Measurements from ENCODE around the gene LRBA.
A peak's percentile ranks its signal among the peaks of the same experiment; 100 is the strongest.
"Not testable (repeated sequence)": the region's sequence is repeated elsewhere in the genome, so short reads cannot be mapped to it uniquely, and the experiment has no call there.

LRBA gene, protein sequence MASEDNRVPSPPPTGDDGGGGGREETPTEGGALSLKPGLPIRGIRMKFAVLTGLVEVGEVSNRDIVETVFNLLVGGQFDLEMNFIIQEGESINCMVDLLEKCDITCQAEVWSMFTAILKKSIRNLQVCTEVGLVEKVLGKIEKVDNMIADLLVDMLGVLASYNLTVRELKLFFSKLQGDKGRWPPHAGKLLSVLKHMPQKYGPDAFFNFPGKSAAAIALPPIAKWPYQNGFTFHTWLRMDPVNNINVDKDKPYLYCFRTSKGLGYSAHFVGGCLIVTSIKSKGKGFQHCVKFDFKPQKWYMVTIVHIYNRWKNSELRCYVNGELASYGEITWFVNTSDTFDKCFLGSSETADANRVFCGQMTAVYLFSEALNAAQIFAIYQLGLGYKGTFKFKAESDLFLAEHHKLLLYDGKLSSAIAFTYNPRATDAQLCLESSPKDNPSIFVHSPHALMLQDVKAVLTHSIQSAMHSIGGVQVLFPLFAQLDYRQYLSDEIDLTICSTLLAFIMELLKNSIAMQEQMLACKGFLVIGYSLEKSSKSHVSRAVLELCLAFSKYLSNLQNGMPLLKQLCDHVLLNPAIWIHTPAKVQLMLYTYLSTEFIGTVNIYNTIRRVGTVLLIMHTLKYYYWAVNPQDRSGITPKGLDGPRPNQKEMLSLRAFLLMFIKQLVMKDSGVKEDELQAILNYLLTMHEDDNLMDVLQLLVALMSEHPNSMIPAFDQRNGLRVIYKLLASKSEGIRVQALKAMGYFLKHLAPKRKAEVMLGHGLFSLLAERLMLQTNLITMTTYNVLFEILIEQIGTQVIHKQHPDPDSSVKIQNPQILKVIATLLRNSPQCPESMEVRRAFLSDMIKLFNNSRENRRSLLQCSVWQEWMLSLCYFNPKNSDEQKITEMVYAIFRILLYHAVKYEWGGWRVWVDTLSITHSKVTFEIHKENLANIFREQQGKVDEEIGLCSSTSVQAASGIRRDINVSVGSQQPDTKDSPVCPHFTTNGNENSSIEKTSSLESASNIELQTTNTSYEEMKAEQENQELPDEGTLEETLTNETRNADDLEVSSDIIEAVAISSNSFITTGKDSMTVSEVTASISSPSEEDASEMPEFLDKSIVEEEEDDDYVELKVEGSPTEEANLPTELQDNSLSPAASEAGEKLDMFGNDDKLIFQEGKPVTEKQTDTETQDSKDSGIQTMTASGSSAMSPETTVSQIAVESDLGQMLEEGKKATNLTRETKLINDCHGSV (N-terminal part only)

DNA sequence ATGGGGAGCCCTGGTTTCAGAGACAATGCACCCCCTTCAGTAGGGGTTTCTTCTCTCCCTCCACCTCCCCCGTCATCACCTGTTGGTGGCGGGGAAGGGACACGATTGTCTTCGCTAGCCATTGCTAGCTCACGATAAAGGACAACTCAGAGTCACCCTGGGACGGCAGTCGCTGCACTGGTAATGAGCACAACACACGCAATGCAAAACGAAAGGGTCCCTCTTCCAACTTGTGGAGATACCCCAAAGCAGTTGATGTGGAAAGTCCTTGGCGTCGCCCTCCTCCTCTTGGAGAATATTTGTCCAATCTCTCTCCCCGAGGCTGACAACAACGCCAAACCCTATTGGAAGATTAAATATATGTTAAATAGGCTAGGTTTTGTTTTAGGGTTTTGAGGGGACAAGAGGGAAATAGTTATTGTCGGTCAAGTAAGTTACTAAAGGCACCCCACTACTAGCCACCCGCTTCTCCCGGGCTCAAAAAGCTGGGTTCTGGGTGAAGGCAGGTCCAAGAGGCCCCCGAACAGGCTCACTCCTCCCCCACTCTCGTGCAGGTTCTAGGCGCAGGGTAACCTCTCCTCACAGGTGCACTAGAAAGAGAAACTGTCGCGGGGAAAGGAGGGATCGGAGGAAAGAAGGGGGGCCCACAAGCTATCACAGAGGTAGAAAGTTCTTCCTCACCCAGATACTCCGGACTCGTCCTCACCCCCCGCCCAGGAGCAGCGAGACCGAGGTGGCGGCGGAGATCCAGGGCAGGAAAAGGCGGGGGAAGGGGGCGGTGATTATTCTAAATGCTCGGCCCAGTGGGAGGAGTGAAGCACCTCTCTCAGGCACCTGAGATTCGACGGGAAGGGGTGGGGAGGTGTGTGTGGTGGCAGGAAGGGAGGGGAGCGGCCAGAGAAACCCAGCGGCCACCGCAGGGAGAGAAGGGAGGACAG lies at the start of gene LRBA:
Gene LRBA, minus strand, starts transcription at position 764 of the 938 bp plus-strand sequence. Its CDS starts 642 bp downstream, at position 122.
- peak; percentile 35 for DNase-seq

DNA sequence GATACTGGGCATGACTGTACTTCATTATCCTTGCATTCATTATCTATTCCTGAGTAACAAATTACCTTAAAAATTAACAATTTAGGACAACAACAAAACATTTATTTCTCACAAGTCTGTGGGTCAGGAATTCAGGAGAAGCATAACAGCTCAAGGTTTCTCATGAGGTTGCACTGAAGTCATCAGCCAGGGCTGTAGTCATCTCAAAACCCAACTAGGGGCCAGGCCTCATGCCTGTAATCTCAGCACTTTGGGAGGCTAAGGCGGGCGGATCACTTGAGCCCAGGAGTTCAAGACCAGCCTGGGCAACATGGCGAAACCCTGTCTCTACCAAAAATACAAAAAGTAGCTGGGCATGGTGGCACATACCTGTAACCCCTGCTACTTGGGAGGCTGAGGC lies 48.1 kb upstream of the LRBA start:
- DNase-seq: not testable (repeated sequence)

DNA sequence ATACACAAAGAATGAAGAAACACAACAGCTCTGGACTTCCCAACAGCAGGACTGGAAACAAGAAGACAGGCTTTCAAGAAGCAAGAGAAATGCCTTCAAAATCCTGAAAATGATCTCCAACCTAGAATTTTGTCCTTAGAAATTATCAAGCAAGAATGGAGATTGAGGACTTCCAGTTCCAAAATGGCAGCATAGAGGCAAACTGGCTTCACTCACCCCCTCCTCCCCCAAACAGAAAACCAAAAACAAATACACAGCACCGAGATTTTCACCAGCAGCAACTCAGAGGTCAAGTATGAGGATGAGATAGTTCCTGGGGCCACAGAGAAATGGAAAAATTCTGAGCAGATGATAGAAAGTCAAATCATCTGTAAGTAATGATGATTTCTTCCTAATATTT lies 40.5 kb upstream of the LRBA start:
- no peak for DNase-seq

DNA sequence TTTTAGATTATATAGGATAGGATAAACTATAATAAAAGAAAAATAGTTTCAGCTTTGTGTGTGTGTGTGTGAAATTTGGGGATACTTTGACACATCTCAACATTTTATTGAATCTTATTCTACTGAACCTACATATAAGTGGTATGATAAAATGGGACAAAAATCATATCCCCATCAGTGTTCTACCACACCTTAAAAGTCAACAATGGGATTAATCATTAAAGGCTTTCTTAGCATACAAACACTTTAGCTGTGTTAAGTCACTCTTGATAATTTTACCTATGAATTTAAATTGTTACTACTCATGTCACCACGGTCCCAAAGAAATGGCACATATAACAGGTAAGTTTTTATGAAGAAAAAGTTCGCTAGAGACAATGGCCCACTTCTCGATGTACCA lies 37.7 kb upstream of the LRBA start:
- DNase-seq: no peak

DNA sequence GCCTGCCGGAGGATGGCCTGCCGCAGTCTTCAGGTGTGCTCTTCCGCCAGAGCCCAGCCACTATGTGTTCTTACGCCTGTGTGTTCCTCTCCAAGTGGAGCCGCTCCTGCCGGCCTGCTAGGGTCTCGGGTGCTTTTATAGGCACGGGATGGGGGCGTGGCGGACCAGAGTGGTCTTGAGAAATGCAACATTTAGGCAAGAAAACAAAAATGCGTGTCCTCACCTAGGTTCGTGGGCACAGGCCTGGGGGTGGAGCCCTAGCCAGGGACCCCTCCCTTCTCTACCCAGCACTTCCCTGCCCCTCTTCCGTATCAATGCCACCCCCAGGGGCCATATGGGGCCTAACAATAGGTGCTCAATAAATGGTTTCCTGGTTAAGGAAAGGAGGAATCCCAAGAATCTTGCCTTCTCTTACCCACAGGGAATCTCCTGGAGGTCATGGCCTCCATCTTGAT lies 34.4 kb upstream of the LRBA start:
- DNase-seq: no peak

DNA sequence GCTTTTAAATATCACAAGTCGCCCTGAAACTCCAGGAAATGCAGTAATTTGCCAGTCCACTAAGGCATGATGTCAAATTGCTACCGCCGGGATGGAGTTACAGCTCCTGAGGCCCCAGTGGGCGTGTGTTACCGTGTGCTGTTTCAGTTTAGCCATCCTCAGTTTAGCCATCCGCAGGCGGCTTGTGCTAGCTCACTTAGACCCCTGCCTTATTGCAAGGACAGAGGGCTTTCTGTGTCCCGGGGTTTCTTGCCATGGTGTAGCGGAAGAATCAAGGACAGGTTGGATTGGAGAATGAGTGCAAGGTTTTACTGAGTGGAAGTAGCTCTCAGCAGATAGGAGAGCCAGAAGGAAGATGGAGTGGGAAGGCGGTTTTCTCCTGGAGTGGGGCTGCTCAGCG lies 33.8 kb upstream of the LRBA start:
- no peak for DNase-seq

DNA sequence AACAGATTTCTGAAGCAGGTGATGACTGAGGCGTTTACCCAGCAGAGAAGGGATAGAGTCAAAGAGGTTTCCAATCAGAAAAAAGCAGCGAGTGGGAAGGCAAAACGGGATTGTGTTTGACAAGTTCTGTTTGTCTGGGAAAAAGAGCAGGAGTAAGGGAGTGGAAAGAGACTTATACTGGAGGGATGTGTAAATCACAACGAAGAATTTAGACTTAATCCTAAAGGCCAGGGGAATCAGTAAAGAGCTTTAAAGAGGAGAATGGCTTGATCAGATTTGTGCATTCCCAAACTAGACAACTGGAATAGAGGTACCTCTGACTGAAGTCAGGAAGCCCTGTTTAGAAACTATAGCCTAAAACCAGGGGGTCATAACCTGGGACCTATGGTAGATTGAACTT lies 31.5 kb upstream of the LRBA start:
- no peak for DNase-seq

DNA sequence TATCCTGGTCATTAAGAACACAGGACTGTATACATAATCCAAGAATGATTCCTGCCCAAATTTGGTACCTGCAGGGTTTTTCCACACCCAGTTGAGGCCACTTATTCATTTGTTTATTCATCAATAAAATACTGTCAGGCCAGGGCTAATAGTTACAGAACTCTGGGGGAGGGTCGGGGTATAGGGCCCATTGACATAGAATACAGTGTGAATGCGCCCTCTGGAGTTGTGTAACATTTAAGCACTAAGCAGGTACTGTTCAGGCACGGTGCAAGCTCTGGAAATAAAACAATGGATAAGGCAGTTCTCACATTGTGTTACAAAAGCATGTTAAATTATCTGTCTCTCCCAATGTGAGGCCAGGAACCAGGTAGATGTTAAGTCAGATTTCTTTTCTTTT lies 30.8 kb upstream of the LRBA start:
- DNase-seq: no peak

DNA sequence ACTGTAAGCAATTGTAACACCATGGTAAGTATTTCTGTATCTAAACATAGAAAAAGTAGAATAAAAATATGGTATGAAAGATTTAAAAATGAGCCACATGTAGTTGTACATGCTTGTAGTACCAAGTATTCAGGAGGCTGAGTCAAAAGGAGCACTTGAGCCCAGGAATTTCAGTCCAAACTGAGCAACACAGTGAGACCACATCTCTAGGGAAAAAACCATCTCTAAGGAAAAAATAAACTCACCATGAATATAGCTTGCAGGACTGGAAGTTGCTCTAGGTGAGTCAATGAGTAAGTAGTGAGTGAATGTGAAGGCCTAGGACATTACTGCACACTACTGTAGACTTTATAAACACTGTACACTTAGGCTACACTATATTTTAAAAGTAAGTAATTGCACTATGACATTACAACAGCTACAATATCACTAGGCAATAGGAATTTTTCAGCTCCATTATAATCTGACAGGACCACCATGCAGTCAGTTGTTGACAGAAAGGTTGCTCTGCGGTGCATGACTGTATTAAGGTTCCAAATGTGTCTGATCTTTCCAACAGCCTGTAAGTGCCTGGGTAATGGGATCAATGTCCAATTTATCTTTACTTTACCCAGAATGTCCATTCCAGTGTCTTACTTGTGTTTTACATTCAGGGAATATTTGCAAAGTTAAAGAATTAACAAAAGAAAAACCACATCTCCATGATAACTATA lies 28.9 kb upstream of the LRBA start:
- no peak for DNase-seq

DNA sequence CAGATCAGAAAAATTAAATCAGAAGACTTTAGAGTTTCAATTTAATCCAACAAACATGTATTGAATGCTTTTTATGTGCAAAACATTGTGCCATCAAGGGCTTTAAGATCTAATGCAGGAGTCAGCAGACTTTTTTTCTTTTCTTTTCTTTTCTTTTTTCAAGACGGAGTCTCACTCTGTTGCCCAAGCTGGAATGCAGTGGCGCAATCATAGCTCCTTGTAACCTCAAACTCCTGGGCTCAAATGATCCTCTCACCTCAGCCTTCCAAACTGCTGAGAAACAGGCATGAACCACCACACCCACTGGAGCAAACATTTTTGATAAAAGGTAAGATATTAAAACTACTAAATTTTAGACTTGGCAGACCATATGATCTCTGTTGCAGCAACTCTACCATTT lies 24.6 kb upstream of the LRBA start:
- no peak for DNase-seq

DNA sequence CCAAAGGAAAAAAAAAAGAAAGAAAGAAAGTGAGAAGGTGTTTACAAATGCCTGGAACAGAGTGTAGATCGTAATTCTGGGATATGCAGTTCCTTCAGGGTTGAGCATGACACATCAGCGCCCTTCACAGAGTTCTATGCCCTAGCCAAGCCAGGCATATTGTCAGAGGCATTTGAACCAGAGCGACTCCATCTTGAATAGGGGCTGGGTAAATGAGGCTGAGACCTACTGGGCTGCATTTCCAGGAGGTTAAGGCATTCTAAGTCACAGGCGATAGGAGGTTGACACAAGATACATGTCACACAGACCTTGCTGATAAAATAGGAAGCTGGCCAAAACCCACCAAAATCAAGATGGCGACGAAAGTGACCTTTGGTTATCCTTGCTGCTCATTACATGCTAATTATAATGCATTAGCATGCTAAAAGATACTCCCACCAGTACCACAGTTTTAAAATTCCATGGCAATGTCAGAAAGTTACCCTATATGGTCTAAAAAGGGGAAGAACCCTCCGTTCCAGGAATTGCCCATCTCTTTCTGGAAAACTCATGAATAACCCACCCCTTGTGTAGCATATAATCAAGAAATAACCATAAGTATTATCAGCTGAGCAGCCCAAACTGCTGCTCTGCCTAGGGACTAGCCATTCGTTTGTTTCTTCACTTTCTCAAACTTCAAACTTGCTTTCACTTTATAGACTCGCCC lies 23.5 kb upstream of the LRBA start:
- no peak for DNase-seq

DNA sequence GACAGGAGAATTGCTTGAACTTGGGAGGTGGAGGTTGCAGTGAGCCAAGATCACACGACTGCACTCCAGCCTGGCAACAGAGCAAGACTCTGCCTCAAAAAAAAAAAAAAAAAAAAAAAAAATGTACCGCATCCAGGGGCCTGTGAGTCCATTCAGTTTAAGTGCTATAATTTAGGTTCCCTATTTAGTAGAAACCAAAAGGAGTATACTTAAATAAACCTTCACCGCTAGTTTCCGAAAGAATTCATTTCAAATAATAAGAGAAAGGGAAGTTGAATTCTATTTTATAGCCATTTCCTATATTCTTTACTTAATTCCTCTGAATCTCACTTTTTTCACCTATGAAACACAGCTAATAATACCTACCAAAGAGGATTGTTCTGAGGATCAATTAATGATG lies 20.8 kb upstream of the LRBA start:
- DNase-seq: peak; percentile 13

DNA sequence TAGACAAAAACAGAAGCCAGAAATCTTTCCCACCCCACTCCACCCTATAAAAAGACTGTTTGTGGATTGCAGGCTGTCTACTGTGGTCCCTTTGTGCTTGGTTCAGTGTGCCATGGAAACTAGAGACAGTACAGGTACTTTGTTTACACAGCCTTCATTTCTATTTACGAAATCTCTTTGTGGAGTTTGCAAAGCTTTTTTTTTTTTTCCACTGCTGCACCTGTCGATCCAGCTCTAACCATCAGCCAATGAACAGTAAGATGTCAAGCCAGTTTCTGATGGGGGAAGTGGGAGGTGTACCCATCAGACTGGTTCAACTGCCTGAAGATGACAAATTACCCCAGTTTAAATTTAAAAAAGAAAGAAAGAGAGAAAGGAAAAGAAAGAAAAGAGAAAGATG lies 20.2 kb upstream of the LRBA start:
- no peak for DNase-seq

DNA sequence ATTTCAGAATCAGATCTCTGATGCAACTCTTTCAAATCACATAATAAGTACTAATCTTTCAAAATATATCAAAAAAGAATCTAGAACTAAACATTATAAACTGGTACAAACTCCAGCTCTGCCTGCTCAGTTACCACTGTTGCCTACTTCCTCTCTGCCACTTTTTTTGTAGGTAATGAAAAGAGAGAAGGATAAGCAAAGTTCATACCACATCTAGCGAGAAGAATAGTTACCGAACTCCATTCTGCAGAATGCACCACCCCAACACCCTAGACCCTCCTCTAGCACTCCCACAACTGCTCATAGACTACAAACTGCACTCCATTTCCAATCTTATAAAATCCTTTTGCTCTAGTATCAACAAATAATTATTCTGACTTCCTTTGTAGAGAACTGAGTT lies 19.7 kb upstream of the LRBA start:
- DNase-seq: no peak

DNA sequence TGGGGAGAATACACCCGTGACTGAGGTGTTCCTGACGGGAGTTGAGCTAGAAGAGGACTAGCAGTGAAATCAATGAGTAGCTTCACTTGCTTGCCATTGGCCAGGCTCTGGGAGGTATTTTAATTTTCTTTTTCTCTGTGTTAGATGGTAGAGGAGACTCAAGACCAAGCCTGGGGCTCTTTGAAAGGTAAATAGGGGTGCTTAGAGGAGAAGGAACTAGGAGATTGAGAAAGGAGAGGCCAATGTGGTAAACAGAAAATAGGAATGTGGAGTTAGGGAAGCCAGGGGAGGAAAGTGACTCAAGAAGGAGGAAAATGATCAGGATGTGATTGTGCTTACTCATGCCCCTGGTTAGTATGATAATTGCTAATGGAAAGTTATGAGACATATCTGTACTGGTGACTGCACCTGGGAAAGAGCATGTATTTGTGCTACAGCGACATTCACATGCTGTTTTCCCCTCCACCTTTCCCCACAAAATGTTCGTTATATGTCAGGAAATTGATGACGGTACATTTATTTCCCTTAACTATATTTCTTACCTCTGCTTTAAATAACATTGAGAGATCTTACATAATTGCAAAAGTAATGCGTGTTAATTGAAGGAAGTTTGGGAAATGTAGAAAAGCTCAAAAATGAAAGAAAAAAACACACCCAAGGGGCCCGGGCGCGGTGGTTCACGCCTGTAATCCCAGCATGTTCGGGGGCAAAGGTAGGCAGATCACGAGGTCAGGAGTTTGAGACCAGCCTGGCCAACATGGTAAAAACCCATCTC lies 16.9 kb upstream of the LRBA start:
- no peak for DNase-seq

DNA sequence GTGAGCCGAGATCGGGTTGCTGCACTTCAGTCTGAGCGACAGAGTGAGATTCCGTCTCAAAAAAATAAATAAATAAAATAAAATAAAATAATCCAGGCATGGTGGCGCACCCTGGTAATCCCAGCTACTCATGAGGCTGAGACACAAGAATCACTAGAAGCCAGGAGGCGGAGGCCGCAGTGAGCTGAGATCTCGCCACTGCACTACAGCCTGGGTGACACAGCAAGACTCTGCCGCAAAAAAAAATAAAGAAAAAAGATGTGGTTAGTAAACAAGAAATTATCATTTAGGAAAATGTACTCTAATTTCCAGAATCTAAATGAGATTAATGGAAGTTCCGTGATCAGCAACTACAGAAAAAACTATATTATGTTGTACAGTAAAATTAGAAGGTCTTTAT lies 14.5 kb upstream of the LRBA start:
- DNase-seq: no peak

DNA sequence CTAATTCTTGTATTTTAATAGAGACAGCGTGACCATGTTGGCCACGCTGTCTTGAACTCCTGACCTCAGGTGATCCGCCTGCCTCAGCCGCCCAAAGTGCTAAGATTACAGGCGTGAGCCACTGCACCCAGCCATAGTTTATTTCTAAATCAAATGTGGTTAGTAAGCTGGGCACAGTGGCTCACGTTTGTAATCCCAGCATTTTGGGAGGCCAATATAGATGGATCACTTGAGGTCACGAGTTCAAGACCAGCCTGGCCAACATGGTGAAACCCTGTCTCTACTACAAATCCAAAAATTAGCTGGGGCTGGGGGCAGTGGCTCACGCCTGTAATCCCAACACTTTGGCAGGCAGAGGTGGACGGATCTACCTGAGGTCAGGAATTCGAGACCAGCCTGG lies 13.9 kb upstream of the LRBA start:
- not testable (repeated sequence) for DNase-seq

DNA sequence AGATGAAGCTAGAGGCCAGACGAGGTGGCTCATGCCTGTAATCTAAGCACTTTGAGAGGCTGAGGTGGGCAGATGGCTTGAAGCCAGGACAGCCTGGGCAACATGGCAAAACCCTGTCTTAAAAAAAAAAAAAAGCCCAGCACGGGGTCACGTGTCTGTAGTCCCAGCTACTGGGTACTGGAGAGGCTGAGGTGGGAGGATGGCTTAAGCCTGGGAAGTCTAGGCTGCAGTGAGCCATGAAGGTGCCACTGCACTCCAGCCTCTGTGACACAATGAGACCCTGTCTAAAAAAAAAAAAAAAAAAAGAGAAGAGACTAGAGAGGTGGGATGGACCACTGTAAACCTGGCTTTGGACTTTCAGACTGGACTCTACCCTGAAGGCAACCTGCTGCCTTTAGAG lies 10.7 kb upstream of the LRBA start:
- no peak for DNase-seq

DNA sequence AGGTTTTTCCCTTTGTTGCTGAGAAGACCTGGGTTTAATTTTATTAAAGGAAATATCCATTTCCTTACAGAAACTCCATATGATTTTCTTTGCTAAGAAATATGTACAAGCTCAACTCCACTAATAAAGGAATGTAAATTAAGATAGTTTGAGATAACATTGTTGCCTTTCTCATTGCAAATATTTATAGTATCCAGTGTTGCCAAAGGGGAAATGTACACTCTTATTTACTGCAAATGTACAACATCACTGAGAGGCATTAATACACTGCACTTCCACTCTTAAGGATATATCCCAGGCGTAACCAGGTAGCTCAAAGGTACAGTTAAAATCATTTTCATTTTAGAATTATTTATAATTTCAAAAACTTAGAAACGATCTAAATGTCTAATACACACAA lies 7.5 kb upstream of the LRBA start:
- DNase-seq: no peak
